ENCODE data around the gene PTAR1. TPM values are rescaled to one million over a fixed set of nuclear protein-coding genes. Genes with fewer than 3 reads are reported as not detected.
A peak's percentile ranks its signal among the peaks of the same experiment; 100 is the strongest.
"Not testable (repeated sequence)": the region's sequence is repeated elsewhere in the genome, so short reads cannot be mapped to it uniquely, and the experiment has no call there.

Gene PTAR1
- total and polyA plus RNA-seq, 2 donors = 13.4 to 175 TPM

DNA sequence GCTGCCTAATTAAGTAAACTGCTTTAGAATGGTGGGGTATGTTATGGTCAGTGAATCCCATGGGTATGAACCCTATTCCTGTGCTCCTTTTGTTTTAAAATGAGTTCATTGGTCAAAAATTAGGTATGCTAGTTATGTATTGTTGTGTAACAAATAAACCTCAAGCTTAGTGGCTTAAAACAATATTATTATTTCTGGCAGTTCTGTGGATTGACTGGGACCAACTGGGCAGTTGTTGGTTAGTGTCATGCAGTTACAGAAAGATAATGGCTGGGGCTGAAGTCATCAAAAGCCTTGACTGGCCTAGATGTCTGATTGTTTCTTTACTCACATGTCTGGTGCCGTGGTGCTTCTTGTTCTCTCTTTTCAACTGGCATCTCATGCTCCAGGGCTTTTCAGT lies 8.9 kb upstream of the PTAR1 start:
- no peaks in the 10 kb centered on the region for H3K4me1 ChIP-seq (ENCODE audit: insufficient read depth)
- WGBS = 92% methylated on average over 1 of the region's 1 CpG
- no peak overlapping the region for H3K27ac ChIP-seq (ENCODE audit: low read depth)
- DNase-seq (ENCODE audit: extremely low spot score) = no peak
- H3K36me3 ChIP-seq (ENCODE audit: insufficient read depth) = no peaks in the 10 kb centered on the region
- no peak overlapping the region for H3K4me3 ChIP-seq (ENCODE audit: low read depth, low read length)

DNA sequence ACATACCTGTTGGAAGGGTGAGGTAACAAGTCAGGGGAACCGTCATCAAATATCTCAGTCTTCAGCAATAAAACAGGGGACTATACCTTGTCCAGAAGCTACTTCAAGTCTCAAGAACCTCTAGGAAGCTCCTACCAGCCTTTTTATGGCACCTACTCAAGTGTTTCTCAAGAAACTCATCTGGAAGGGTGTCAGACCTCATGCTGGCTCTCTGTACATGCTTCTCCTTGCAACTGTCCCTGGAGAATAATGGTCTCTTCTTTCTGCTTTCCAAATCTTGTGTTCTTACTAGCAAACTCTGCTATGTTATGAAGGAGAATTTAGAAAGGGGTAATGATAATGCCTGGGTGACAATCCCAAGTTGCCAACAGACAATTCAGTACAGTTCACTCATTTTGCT lies 8.3 kb upstream of the PTAR1 start:
- Histone ChIP-seq H3K36me3 (ENCODE audit: insufficient read depth) (no peaks in the 10 kb centered on the region), H3K4me1 (ENCODE audit: insufficient read depth) (no peaks in the 10 kb centered on the region), H3K27ac (ENCODE audit: low read depth) (no peak overlapping the region), H3K4me3 (ENCODE audit: low read depth, low read length) (no peak overlapping the region)
- no peak for DNase-seq (ENCODE audit: extremely low spot score)
- 73% methylated on average over 1 of the region's 1 CpG for WGBS

DNA sequence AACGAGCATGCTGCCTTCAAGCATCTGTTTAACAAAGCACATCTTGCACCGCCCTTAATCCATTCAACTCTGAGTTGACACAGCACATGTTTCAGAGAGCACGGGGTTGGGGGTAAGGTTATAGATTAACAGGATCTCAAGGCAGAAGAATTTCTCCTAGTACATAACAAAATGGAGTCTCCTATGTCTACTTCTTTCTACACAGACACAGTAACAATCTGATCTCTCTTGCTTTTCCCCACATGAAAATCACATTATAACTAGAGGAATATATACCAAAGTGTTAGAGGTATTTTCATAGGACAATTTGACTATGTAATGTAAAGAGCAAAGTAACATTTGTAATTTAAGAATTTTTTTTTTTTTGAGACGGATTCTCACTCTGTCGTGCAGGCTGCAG lies 4.1 kb upstream of the PTAR1 start:
- H3K36me3 ChIP-seq (ENCODE audit: insufficient read depth); DNase-seq (ENCODE audit: extremely low spot score); H3K4me1 ChIP-seq (ENCODE audit: insufficient read depth); H3K4me3 ChIP-seq (ENCODE audit: low read depth, low read length); H3K27ac ChIP-seq (ENCODE audit: low read depth): not testable (repeated sequence)
- WGBS = 54% methylated on average over 4 of the region's 5 CpGs

DNA sequence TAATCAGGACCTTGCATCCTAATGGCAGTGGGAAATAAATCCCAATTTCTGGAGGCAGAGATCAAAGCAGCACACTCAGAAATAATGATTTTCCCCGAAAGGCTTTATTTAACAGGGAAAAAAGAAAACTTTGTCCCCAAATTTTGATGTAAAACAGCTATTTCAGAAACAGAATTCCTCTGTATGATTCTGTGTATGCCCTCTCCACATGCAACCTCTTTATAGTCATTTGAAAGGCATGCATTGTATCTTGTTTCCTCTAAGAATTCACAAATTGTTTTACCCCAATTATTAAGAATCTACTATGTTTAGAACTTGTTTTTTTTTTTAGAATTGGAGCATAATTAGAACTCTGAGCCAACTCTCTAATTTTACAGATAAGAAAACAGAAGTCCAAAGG lies 2.7 kb upstream of the PTAR1 start:
- H3K4me1 ChIP-seq (ENCODE audit: insufficient read depth) = no peaks in the 10 kb centered on the region
- no peak overlapping the region for H3K27ac ChIP-seq (ENCODE audit: low read depth)
- no peaks in the 10 kb centered on the region for H3K36me3 ChIP-seq (ENCODE audit: insufficient read depth)
- no peak for DNase-seq (ENCODE audit: extremely low spot score)
- 69% methylated on average over 1 of the region's 1 CpG for WGBS
- no peak overlapping the region for H3K4me3 ChIP-seq (ENCODE audit: low read depth, low read length)

DNA sequence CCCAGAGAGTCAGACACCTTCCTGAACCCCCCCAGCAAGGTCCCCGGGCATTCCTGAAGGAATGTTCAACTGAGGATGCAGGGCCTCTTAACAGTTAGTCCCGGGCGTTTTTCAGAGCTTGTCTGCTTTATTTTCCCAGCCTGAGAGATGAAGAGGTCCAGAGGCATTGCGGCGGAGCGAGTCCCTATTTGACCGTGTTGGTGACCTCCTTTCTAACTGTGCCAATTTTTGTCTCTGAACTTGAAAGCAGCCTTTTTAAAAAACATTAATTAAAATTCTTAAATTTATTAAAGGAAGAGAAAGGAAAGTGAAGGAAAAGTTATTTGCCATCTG lies 433 bp upstream of the PTAR1 start:
- H3K36me3 ChIP-seq (ENCODE audit: insufficient read depth) = peaks cover under 1% of the 10 kb centered on the region
- no peaks in the 10 kb centered on the region for H3K4me1 ChIP-seq (ENCODE audit: insufficient read depth)
- H3K27ac ChIP-seq (ENCODE audit: low read depth) = peak overlapping the region; percentile 73
- 12% methylated on average over 7 of the region's 7 CpGs for WGBS
- DNase-seq (ENCODE audit: extremely low spot score) = no peak
- H3K4me3 ChIP-seq (ENCODE audit: low read depth, low read length) = peak overlapping the region; percentile 69

DNA sequence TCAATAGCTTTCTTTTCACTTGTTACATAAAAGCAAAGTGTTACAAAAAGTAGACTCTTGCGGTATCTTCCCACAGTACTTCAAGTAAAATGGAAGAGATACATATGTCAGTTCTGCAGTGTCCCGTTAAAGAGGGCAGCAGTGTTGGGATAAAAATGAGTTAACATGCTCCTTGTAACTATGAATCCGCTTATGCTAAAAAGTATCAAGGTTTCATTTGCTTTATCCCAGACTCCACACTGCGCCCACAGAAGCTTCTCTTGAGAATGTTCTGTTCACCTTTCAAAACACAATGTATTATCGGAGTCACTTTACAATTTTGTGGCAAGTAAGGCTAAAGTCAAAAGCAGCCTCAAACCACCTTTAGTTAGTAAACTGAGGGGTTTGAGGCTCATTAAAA lies 790 bp downstream of the PTAR1 start:
- Histone ChIP-seq H3K4me1 (ENCODE audit: insufficient read depth) (no peaks in the 10 kb centered on the region), H3K4me3 (ENCODE audit: low read depth, low read length) (peak overlapping the region; percentile 69), H3K27ac (ENCODE audit: low read depth) (peak overlapping the region; percentile 92), H3K36me3 (ENCODE audit: insufficient read depth) (peaks cover 3% of the 10 kb centered on the region)
- WGBS = under 1% methylated on average over 5 of the region's 5 CpGs
- DNase-seq (ENCODE audit: extremely low spot score) = no peak

DNA sequence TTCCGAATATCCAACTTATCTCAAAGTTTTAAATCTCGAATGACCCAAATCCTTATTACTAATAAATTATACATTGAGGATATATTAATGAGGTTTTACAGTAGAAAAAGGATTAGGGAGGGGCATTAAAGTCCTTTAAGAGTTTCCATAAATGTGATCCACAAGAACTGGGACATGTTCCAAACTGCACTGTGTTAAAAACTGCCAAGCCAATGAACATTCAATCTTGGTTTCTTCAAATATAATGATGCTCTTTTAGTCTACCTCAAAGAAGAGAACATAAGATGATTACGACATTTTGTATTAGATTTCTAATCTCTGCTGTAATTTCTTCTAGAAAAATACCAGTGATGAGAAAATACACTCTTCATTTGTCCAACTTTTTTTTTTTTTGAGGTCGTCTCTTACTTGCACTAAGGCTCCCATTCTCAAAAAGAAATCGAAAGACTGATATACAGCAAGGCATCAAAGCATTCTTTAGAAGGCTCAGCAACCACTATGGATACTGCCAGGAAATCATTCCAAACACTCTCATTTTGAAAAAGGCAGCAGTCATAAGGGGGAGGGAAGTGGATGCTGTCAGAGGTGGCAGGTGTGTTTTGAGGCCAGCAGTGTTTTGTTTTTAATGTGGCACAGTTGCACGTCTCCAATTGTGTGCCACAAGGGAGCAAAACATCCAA lies 1.7 kb downstream of the PTAR1 start:
- WGBS = 28% methylated on average over 6 of the region's 6 CpGs
- Histone ChIP-seq H3K27ac (ENCODE audit: low read depth) (no peak overlapping the region), H3K4me1 (ENCODE audit: insufficient read depth) (no peaks in the 10 kb centered on the region), H3K36me3 (ENCODE audit: insufficient read depth) (peaks cover 3% of the 10 kb centered on the region), H3K4me3 (ENCODE audit: low read depth, low read length) (no peak overlapping the region)
- DNase-seq (ENCODE audit: extremely low spot score) = no peak

DNA sequence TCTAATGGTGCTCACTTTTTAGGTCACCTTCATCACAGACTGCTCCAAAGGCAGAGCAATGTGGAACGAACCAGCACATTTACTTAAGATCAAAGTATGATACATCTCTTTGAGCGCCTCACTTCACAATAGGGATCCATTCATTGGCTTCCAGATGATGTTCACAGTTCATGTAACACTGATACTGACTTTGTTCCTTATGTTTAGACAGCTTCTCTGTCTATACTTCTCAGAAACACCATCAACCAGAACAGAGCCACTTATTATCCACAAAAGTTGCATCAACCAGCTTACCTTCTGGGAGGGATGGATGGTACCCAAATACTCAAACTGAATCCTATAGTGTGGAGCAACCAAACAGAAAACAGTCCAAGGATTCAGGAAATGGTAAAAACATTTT lies 4.6 kb downstream of the PTAR1 start:
- Histone ChIP-seq H3K4me1 (ENCODE audit: insufficient read depth) (no peaks in the 10 kb centered on the region), H3K27ac (ENCODE audit: low read depth) (no peak overlapping the region), H3K4me3 (ENCODE audit: low read depth, low read length) (no peak overlapping the region), H3K36me3 (ENCODE audit: insufficient read depth) (peaks cover 3% of the 10 kb centered on the region)
- DNase-seq (ENCODE audit: extremely low spot score) = no peak
- WGBS = 95% methylated on average over 2 of the region's 2 CpGs

DNA sequence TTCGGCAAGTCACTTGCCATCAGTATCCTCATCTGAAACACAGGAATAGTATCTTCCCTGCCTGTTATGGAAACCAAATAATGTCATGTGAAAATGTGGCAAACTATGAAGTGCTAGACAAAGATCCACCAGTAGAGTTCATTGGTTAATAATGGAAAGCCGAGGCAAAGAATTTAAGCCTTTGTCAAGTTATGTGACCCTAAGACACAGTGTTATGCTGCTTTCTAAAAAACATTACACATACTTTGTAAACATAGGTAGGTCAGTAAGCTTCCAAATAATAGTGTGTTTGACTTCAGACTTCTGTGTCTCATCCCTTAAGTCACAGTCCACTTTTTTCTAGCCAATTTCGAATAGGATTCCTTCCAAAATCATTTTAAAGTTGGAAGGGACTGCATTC lies 6.0 kb downstream of the PTAR1 start:
- Histone ChIP-seq H3K36me3 (ENCODE audit: insufficient read depth) (peaks cover 7% of the 10 kb centered on the region), H3K4me3 (ENCODE audit: low read depth, low read length) (no peak overlapping the region), H3K4me1 (ENCODE audit: insufficient read depth) (no peaks in the 10 kb centered on the region), H3K27ac (ENCODE audit: low read depth) (no peak overlapping the region)
- WGBS = 92% methylated on average over 3 of the region's 3 CpGs
- no peak for DNase-seq (ENCODE audit: extremely low spot score)

DNA sequence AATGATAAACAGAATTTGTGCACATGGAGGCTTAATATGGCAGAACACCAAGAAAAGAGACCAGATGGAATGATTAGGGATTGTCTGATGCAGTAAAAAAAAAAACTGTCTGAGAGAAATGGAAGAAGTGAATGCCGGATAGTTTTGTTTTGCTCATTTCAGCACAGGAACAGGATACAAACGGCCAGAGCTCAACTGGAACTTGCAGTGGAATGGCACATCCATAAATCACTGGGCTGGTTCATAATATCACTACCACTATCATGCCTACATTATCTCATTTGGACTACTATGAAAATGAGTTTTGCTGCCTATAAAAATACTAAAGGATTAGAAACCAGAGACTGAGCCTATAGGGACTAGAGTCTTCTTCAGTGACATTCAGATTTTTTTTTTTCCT lies 9.7 kb downstream of the PTAR1 start:
- H3K36me3 ChIP-seq (ENCODE audit: insufficient read depth) = peaks cover 6% of the 10 kb centered on the region
- no peaks in the 10 kb centered on the region for H3K4me1 ChIP-seq (ENCODE audit: insufficient read depth)
- H3K4me3 ChIP-seq (ENCODE audit: low read depth, low read length) = no peak overlapping the region
- no peak for DNase-seq (ENCODE audit: extremely low spot score)
- WGBS = 41% methylated on average over 2 of the region's 2 CpGs
- no peak overlapping the region for H3K27ac ChIP-seq (ENCODE audit: low read depth)

DNA sequence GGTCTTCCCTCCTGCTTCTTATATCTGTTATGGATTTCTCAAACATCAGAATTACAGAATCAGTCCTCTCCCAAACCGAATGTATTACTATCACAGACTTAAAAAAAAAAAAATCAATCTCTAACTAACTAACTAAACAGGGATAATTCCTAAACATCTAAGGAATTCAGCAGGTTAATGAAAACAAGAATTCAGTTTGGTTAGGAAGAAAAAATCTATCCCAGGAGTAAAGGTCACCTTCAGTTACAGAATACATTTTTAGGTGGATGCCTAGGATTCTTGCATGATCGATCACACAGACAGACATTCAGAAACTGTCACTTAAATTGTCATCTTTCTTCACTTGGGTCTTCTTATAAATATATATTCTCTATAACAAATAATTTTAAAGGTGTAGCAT lies 11.5 kb downstream of the PTAR1 start:
- DNase-seq (ENCODE audit: extremely low spot score) = no peak
- 78% methylated on average over 2 of the region's 2 CpGs for WGBS
- H3K4me1 ChIP-seq (ENCODE audit: insufficient read depth) = no peaks in the 10 kb centered on the region
- no peak overlapping the region for H3K4me3 ChIP-seq (ENCODE audit: low read depth, low read length)
- H3K27ac ChIP-seq (ENCODE audit: low read depth) = no peak overlapping the region
- H3K36me3 ChIP-seq (ENCODE audit: insufficient read depth) = peaks cover 5% of the 10 kb centered on the region

DNA sequence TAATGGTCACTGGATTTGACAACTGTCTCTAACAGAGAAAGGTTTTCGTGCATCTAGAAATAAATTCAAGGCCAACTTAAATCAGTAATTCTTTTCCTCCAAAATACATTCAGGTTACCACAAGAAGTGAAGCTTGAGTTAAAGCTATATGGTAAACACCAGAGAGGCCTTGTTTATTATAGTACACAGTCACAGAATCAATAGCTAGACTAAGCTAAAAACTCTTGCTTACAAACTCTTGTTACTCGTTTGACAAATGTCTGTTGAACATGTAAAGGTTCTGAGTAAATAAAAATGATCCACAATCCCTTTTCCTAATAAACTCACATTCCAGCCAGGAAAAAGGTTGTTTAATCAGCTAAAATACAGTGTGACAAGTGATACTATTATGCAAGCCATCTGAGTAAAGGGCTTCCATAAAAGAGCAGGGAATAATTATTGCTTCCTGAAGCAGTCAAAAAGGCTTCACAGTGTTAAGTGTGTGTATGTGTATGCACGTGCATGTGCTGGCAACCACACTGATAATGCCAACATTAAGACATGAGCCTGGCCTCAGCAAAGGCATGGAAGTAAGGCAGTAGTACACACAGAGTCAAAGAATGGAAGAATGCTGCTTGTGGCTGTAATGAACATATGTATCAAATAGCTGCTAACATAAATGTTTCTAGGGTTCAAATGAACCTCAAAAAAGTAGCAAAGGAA lies 12.8 kb downstream of the PTAR1 start:
- WGBS = 50% methylated on average over 3 of the region's 3 CpGs
- no peak for DNase-seq (ENCODE audit: extremely low spot score)
- H3K27ac ChIP-seq (ENCODE audit: low read depth) = no peak overlapping the region
- no peaks in the 10 kb centered on the region for H3K4me1 ChIP-seq (ENCODE audit: insufficient read depth)
- peaks cover 5% of the 10 kb centered on the region for H3K36me3 ChIP-seq (ENCODE audit: insufficient read depth)
- no peak overlapping the region for H3K4me3 ChIP-seq (ENCODE audit: low read depth, low read length)

DNA sequence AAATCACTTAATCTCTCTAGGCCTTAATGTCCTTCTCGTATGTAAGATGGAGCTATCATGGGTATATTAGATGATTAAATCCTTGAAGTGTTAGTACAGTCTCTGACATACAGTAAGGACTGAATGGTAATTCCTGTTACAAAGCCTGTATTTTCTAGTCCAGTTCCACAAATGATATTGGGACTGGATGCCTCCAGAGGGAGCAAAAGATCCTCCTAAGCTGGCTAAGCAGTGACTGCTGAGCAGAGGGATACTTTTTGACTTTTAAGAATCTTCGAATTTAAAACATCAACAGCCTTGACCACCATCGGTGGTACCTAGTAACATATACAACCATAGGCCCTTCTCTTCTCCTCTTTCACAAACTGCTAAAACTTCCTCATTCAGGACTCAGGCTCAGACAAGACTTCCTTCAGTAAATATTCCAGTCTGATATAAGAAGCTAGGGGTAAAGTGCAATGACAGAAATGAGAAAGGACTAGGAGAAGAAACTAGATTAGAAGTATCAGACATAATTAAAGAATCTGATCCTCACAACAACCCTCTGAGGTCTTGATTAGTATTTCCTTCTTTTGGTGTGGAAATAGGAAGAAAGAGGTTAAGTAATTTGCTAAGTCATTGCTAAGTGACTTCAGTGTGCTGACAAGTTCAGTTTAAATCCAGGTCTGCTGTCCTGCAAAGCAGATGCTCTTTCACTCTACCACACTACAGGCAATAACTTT lies 13.9 kb downstream of the PTAR1 start:
- Histone ChIP-seq H3K4me3 (ENCODE audit: low read depth, low read length) (no peak overlapping the region), H3K27ac (ENCODE audit: low read depth) (no peak overlapping the region), H3K36me3 (ENCODE audit: insufficient read depth) (peaks cover 5% of the 10 kb centered on the region), H3K4me1 (ENCODE audit: insufficient read depth) (no peaks in the 10 kb centered on the region)
- 49% methylated on average over 3 of the region's 3 CpGs for WGBS
- no peak for DNase-seq (ENCODE audit: extremely low spot score)

DNA sequence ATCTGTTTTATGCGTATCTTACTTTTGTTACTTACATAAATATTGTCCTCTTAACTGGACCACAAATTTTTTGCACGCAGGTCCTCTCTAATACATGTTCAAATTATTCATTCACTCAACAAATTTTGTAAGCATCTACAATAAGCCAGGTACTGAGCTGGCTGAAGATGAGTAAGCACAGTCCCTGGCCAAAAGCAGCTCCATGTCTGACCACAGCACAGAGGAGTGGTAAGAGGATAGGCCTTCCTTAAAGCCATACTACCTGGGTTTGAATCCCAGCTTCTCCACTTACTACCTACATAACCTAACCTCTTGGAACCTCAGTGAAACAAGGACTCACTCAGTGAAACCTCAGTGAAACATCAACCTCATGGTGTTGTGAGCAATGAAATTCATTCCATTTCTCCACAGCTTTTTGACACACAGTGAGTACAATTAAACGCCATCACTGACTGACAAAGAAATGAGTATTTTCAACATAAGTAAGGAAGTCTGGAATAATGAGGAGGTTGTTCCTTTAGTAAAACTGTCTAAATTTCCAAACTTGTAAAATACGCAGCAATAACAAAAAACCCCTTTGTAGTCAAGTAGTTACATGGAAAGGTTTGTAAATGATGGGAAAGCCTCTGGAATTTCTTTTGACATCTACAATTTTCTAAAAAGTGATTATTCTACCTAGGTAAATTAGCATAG lies 15.0 kb downstream of the PTAR1 start:
- peaks cover 5% of the 10 kb centered on the region for H3K36me3 ChIP-seq (ENCODE audit: insufficient read depth)
- DNase-seq (ENCODE audit: extremely low spot score) = no peak
- H3K4me1 ChIP-seq (ENCODE audit: insufficient read depth) = no peaks in the 10 kb centered on the region
- H3K4me3 ChIP-seq (ENCODE audit: low read depth, low read length) = no peak overlapping the region
- no peak overlapping the region for H3K27ac ChIP-seq (ENCODE audit: low read depth)
- WGBS = 97% methylated on average over 4 of the region's 4 CpGs

All from urinary bladder (tissue), 4 donors.